GM18858 (cell line): ENCODE measurements around the gene GDAP2.

Experiments used
- ATAC-seq: cut with Tn5 transposase; IDR thresholded peaks from one replicate; pipeline ENCODE4 v1.9.1; 2021; ENCODE audit not compliant: unreplicated experiment

The GDAP2 gene

GRCh38 chr1:117814856-117815797 lies 114.3 kb downstream of the GDAP2 start:
- no peak for ATAC-seq
